ENCODE results near the gene DCAF5.

GRCh38 chr14:69088586-69088985 is 64.3 kb downstream of the DCAF5 start:
- no peak for TF ChIP-seq POLR2A (IDR thresholded peaks at IDR 0.05; ENCODE audit: extremely low read depth, insufficient read length)
- no peak for TF ChIP-seq CTCF (IDR thresholded peaks at IDR 0.05; ENCODE audit: low read depth, low read length)

Measured in NB4 (cell line).